A172 (cell line): ENCODE data around the gene CATSPER3. TPM values are rescaled to one million over a fixed set of nuclear protein-coding genes. Genes with fewer than 3 reads are reported as not detected.

Source experiments
- DNase-seq: peaks from one replicate; pipeline ENCODE4 v3.0.0-alpha.2; 2015; ENCODE audit warnings: low spot score
- total RNA-seq: library from RNA; depleted of rRNA; stranded (reverse); fragments of >200 nt; shearing (Covaris generic); gene quantifications from 2 replicates; pipeline ENCODE4 v1.2.3, GENCODE V29; 2014

CATSPER3 gene
- total RNA-seq, 1 experiment from 2014 or later, result not detected

DNA sequence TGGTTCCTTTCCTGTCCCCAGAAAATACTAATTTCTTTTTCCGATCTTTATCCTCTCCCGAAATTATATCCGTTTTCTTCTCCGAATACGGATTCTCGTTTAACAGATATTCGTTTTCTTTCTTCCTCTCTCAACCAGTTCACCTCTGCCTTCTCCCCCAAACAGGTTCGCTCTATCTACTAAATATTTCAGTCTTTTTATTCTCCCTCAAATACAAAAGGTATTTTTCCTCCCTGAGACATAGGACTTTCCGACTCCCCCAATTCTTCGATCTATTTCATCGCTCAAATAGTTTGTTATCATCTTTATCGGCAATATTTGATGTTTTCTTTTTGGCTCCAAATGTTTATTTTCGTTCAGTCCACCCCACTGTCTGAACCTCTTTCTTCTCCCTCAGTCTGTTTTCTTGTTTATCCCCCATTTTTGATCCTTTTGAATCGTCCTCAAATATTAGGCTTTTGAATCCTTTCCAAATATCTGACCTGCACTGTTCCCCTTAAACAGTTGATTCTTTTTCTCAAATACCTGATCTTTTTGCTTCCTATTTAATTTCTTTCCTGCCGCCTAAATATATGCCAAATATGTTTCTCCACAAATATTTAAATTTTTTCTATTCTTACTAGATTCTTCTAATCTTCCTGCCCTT lies 61.9 kb downstream of the CATSPER3 start:
- no peak for DNase-seq

DNA sequence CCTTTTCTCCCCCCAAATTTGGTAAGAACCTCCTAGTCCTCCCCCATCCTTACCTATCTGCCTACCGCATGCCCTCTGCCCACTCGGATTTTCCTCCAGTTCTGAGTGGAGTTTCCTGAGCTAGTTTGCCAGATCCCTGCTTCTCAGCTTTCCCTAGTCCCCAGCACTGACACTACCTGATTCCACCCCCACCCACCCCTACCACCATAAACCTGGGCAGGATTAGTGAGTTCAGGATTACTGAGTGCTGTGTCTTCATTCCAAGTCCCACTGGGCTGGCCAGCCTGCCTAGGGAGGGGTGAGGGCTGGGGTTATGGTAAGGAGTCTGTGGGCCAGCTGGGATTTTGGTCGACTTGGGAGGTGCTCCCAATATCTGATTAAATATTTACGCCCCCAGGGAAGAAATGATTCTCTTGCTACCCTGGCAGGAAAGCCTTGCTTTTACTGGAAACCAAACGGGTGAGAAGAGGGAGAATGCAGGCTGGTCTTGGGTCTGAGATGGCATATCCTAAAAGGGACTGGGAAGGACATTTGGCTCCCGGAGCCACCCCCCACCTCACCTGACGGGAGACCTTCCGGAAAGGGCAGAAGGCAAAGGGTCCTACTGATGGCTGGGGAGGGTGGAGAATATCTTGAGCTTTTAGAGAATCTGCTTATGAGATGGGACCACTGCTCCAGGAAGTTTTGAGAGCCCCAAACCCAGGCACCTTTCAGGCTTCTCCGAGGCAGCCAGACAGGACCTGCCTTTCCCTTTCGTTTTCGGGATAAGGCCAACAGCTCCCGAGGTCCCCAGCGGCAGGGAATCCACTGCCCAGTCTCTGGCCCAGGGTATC lies 62.6 kb downstream of the CATSPER3 start:
- no peak for DNase-seq

DNA sequence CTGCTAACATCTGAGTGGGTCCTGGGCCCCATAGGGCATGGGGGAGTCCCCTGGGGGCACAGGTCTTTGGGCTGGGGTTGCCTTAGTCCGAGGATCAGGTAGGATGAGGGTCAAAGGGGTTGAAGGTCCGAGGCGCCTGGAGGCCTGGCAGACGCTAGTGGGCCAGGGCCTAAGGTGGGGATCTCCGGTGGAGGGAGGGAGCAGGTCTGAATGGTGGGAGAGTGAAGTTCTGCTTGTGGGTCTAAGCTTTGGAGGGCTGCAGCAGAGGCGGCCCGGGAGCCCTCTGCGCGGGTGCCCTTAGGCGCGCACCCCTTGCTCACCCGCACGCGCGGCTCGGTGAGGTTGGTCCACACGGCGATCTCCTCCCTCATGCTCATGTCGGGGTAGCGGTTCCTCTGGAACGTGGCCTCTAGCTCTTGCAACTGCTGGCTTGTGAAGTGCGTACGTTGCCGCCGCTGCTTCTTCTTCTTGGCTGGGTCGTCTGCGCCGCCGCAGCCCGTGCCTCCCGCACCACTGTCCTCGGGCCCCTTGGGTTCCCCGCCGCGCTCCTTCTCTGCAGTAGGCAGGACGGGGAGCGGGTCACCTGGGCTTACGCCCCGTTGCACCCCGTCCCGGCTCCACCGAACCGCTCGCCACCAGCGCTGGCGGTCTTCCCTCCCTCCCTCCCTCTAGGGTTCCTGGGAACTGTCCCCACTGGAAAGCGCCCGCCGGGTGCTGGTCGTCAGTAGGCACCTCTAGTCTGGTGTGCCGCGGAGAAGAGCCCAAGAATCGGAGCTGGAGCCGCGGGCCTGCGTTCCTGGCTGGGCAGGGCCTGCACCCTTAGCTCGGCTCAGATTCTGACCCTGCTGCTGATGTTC lies 63.5 kb downstream of the CATSPER3 start:
- DNase-seq, result no peak

DNA sequence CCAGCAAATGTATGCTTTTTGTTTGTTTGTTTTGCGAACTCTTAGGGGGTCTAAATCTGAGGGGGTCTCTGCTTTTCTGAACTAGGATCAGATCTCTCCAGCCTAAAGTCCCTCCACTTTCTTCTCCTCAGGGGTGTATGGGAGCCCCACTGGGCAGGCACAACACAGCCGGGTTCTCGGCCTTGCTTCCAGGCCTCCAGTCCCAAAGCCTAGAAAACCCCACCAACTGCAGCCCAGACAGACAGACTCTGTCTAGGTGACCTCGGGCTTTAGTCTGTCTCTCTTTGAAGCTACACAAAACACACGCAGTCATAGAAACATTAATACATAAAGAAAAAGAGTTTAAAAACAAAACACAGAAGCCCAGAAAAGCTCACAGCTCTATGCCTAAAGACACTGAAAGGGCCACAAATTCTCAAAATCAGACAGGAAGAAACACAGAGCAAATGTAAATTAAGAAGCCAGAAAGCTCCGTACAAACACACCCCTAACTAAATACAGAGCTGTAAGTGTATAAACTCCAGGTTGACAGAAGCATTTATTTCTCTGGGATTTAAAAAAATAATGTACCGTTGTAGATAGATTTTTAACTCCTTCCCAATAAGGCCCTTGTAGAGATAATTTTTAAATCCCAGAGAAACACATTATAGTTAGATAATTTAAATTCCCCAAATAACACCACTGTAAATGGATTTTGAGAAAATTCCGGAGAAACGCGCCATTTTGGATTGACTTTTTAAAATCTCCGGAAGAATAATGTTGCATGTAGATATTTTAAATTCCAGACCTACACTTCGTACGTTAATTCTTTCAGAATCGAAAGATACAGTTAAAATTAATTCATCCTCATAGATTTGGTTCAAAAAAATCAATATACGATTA lies 64.3 kb downstream of the CATSPER3 start:
- no peak for DNase-seq

DNA sequence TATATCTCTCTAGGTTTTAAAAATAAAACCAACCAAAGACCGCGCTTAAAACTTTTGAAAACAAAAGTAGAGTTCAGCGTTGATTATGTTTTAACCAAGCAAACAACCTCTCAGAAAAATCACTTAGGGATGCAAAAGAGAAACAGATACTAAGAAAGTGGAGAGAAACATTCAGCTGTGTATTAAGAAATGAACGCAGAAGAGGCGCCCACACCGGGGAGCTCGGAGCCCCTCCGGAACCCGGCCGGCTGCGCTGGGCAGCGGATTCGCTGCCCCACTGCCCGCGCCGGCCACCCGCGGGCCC lies 64.9 kb downstream of the CATSPER3 start:
- DNase-seq, result no peak

DNA sequence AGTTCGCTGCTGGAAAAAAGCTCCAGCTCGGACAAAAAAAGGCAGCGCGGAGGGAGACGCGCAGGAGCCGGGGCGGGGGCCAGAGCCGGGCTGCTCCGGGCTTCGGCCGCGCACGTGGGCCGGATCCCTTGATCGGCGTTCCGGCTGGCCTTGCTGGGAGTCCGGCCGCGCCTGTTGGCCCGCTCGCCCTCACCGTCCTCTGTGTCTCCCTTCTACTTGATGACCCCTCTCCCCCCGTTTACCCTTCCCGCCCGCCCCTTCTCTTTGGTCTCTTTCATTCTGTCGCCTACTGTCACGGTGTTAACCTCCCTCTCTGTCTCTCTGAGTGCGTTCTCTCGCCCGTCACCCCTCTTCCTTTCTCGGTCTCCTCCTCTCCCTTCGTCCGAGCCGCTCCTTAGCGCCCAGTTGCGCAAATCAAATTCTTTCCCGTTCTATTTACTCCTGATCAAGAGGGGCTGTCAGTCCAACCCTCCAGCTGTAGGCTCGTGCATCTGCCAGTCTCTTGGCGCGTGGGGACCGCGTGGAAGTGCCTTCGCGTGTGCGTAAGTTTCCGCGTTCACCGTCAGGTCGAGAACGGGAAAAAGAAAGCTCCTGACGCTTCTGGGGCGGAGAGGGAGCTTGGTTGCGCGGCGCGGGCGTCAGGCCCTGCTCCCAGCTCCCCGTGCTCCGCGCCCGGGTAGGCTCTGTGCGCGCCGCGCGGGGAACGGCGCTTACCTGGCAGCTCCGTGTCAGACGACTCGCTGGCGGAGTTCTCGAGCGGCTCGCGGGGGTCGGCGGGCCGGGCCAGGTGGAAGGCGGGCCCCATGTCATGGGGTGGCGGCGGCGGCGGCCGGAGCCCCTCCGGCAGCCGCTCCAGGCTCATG lies 65.5 kb downstream of the CATSPER3 start:
- peak; percentile 15 for DNase-seq

DNA sequence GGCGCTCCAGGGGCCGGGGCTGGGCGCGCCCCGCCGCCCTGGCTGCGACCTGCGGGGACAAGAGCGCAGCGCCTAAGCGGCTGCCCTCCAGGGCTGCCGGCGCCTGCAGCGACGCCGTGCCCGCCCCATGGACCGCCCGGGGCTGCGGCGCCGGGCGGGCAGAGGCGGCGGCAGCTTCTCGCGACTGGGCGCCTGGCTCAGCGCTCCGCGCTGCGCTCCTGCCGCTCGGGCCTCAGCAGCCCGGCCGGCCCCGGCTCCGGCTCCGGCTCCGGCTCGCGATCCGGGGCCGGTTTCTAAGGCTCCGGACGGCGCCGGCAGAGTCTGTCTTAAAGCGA lies 66.2 kb downstream of the CATSPER3 start, which contains the start of gene PITX1:
Gene PITX1, minus strand, starts transcription at position 328 of the 335 bp plus-strand sequence. CDS start 347 bp downstream, outside the sequence.
- no peak for DNase-seq

DNA sequence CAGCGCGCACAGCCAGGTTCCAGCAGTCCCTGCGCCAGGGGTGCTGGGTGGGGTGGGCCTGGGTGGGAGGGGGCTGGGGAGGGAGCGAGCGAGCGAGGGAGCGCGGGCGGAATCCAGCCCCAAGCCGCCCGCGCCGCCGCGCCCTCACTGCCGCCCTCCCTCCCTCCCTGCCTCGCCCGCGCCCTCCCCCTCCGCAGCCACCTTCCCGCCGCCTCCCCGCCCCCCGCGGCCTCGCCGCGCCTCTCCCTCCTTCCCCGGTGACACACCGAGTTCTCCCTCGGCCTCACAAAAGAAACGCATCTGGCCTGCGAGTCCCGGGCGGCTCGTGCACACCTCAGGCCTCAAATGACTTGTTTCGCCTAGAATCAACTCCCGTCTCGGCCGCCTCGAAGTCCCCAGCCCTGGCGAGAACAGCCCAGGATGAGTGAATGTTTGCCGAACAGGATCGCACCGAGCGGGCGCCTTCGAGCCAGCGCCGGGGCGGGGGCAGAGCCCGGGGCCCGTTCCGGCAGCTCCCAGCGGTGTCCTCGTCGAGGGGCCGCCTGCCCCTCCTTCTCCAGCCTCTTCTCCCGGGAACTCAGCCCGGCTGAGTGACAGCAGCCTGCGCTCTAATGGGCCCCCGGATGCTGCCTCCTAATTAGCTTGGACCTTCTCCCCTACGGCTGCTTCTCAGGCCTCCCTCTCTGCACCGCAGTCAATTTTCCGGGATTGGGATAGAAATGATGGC lies 66.7 kb downstream of the CATSPER3 start:
- DNase-seq, result peak; percentile 65

DNA sequence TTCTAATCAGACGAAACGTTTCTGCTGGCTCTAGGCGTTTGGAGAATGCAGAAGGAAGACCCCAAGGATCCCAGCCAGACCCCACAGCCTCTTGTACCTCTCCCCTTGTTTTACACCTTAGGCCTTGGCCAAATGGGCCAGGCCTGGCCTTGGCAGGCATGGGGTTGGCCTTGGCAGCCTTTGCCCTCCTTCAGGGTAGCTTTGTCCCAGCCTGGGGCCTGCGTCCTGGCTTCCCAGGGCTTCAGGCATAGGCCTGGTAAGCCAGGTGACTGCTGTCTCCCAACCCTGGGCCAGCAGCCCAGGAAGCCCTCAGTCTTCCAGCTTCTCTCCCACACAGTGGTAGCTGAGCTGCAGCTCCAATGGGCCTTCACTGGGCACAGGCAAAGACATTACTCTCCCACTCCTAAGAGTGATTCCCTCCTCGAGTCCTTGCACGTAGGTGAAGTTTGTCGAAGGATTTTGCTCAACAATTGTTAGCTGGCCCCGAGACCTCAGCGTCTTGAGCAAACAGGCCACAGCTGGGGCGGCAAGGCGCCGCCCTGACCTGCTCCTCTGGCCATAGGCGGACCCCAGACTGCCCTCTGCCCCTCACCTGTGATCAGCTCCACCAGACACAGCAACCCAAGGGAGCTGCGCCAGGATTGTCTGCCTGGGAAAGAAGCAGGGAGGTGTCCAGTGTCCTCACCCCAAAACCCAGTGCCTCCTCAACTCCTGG lies 67.4 kb downstream of the CATSPER3 start:
- DNase-seq, result no peak

DNA sequence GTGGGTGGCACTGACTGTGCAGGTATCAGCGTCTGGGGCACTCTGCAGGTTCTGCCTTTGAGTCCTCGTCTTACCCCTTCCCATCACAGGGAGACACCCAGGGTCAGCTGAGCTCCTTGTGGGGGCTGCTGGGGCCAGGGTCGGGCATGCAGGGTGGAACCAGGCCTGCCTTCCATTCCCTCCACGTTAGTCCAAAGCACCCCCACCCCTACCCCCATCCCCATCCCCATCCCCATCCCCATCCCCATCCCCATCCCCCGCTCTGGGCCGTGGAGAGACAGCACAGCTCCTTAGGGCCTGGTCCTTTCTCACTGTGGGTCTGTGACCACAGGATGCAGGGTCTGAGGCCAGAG lies 67.9 kb downstream of the CATSPER3 start:
- DNase-seq, result no peak

DNA sequence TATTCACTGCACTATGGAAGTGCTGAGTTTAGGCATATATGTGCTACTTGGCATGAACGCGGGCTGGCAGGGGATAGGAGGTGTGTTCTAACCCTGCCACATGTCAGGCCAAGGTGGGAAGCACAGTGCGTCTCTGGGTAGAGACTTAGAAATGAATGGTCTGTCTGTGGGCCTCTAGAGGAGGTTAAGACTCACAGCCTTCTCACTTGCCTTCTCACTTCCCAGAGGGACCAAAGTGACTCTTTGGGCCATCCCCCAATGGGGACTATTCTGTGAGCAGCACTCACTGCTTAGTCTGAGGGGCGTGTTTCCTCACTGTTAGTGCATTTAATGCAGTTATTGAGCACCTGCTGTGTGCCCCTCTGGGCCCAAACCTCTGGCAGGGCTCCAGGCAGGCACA lies 68.7 kb downstream of the CATSPER3 start:
- no peak for DNase-seq

DNA sequence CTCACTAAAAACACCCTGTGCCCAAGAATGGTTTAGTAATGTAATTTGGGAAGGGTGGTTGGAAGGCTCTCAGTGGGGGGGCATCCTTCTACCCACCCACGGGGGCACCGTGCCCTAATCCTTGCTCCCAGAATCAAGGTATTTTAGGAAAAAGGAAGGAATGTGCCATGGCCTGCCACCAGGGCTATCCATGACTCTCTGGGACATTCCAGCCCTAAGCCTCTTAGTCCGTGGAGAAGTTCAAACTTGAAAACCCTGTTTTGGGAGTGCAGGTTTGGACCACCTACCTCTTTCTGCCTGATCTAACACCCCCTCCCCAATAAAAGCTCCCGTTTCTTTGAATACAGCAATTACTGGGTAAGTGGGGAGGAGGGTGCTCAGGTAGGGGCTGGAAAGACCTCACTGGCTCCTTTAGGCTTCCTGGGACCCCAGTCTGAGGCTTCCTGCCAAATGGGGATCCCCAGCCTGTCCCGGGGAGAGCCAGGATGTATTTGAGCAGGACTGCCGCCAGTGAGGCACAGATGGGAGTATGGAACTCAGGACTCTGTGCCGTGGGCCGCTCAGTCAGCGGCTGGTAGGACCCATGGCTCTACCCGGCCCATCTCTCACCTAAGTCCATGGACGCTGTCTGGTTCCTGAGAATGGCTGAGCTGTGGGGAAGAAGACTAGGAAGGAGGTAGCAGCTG lies 70.0 kb downstream of the CATSPER3 start:
- no peak for DNase-seq

DNA sequence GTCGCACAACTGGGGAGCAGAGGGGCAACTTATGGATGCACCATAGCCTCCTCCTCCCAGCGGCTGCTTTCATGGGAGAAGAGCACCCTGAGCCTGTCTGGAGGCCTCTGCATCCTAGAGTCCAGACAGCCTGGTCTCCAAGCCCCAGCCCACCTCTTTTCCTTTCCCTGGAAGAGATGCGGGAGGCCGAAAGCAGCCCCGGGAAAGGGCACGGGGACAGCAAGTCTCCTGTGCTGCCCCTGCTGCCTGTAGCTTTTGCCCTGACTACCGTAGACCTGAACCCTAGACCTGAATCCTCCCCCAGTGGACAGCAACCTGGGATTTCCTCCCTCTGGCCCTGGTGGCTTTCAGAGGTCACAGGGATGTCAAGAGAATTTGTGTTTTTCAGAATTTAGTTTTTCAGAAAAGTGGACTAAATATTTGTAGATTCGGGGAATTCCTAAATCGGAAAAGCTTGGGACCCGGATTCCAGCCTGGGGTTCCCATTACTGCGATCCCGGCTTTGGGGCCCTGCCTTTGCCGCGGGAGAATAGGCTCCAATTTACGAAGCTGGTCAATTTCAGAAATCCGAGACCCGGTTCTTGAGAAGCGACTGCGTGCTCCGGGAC lies 70.6 kb downstream of the CATSPER3 start:
- DNase-seq, result no peak

DNA sequence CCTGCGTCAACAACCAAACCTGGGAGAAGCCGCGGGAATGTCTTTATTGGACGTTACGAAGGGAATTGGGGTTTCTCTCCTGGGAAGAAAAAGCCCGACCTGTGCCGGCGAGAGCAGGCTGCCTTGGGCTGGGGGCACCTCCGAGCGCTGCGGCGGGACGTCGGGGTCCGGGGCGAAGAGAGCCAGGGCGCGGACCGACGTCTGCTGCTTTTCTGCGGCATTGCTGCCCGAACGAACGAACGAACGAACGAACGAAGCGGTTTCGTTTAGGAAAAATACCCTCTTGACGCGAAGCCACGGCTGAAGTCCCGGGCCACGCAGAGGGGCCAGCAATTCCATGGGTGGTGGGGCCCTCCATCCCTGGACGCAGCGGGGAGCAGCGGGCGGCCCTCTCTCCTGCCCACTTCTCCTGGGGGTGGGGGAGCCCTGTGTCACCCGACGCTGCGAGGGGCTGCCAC lies 71.1 kb downstream of the CATSPER3 start:
- DNase-seq, result no peak

DNA sequence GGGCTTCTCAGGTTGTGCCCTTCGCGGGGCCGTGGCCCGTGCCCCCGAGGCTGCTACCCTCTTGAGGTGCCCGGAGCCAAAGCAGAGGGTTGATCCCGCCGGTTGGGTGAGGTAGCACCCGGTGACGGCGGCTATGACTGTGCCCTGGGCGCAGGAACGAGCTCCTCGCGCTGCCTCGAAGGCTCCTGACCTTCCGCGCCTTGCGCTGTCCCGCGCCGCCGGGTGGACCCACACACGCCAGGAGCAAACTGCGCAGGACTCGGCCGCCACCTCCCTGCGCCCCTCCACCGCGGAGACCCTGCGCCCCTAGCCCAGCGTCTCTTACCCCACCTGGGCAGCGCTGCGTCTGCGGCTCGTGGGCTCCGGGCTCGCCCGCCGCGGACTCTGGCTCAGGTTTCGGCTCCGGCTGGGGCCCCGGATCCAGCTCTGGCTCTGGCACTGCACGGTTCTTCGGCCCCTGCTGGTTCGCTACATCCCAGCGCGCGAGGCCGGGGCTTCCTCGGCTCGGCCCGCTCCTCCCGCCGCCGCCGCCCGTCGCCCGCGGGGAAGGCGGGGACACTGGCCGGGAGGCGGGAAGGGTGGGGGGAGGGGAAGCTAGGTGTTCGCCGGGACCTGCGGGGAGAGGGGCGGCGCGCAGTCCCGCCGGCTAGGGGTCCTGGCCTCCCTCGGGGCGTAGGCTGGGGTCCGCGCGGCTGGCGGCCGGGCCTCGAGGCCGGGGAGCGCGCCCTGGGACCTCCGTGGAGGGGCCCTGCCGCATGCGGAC lies 71.7 kb downstream of the CATSPER3 start:
- no peak for DNase-seq

DNA sequence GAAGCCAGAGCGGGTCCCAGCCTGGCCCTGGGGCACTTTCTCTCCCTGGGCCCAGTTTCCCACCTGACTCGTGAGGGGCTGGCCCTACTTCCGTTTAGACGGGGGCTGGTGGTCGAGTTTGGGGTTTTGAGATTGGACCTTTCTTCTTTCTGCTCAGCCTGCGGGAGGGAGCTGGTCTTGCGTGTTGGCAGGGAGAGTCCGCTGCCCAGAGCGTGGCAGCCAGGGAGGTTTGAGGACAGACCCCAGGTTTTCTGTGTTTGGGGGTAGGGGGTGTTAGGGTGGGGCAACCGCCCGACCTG lies 72.3 kb downstream of the CATSPER3 start:
- no peak for DNase-seq

DNA sequence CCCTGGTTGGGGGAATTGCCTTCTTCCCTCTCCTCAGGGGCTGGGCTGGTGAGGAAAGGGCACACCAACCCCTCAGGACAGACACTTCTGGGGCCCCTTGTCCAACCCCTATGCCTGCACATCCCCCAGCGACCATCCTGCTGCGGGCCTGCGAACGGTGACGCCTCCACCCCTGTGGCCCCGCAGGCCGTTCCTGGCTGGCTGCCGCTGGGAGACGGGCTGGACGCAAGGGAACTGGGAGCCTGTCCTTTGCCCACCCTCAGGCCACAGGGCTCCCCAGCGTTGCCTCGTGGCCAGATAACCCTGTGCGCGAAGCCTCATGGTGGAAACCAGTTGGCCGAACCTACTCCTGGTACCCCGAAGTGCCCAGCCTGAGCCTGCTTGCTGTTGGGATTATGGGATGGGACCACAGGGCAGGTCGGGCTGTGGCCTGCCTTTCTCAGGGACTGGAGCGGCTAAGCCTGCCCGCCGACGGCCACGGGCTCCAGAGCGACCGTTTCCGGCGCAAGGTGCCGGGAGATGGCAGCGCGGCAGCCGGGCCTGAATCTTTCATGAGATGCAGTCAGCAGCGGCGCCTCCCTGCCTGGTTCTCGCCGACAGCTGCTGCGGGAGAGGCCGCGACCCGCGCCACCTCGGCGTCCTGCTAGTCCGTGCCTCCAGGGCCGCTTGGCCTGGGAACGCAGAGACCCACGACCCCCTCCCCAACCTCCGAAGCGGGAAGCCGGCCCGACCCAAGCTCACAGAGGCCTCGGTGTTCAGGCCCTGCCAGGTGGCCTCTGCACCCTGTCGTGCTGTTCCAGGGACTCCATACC lies 72.8 kb downstream of the CATSPER3 start:
- DNase-seq, result no peak
